HepG2 (cell line): ENCODE results near the gene FLAD1. TPM values are rescaled to one million over a fixed set of nuclear protein-coding genes. Genes with fewer than 3 reads are reported as not detected.

ENCODE experiments used
- ATAC-seq: fragments of 200-7000 bp; cut with Tn5 transposase; 3 replicates; pipeline ENCODE4 v1.9.1; 2020; ENCODE audit warnings: mild to moderate bottlenecking, moderate library complexity
- BruUV-seq: library from RNA; stranded (reverse); fragments of 400-500 nt; replicated peaks from 2 replicates; lab custom pipeline; 2021; lab: Mats Ljungman, UMichigan
- CTCF ChIA-PET: fragments of 300-600 bp; formaldehyde crosslinking; extraction: SDS; loops from one replicate; lab custom pipeline; 2021; ENCODE audit warnings: low total read pairs, inconsistent platforms, low intra/inter-chr PET ratio; lab: Yijun Ruan, JAX
- POLR2A ChIA-PET: fragments of 350-600 bp; sonication (Branson Sonifier 250); formaldehyde crosslinking; loops from one replicate; lab custom pipeline; 2020; ENCODE audit warnings: antibody characterized with exemption, inconsistent platforms; lab: Yijun Ruan, JAX
- DNase-seq: peaks from one replicate; pipeline ENCODE4 v3.0.0-alpha.2; 2015; ENCODE audit warnings: low spot score
- FAIRE-seq: peaks from 3 replicates; lab custom pipeline; 2011; peaks lifted over from hg19 to GRCh38; lab: Jason Lieb, UNC
- H2AFZ ChIP-seq: one replicate; pipeline ENCODE4 v1.6.1; 2011; ENCODE audit warnings: low read length, inconsistent platforms
- H3K27ac ChIP-seq: fragments of 300-600 bp; 3 replicates; pipeline ENCODE4 v1.8.0; 2011; ENCODE audit warnings: mixed run types, mild to moderate bottlenecking, mixed read lengths, low read length, inconsistent platforms; ENCODE audit not compliant: insufficient read depth; ENCODE audit errors: extremely low read length
- H3K27me3 ChIP-seq, 2 experiments: fragments of 200-600 bp in 1 of 2; 2 replicates in 1 of 2; 3 replicates in 1 of 2; pipeline versions ENCODE4 v1.6.0 to v1.8.0; 2011; ENCODE audit warnings: low read length in 2 of 2, mild to moderate bottlenecking in 2 of 2, moderate library complexity in 2 of 2, inconsistent platforms in 1 of 2; ENCODE audit not compliant: insufficient read depth in 2 of 2, control insufficient read depth in 1 of 2
- H3K36me3 ChIP-seq, 2 experiments: fragments of 200-600 bp in 1 of 2; replicated peaks in 1 of 2; 2 replicates in 1 of 2; 3 replicates in 1 of 2; pipeline versions ENCODE4 v1.5.1 to v1.8.0; 2011; ENCODE audit warnings: low read length in 2 of 2, inconsistent platforms in 1 of 2; ENCODE audit not compliant: insufficient read depth in 2 of 2, control insufficient read depth in 1 of 2
- H3K4me1 ChIP-seq: 2 replicates; pipeline ENCODE4 v1.5.1; 2012; ENCODE audit warnings: low read length, inconsistent platforms; ENCODE audit not compliant: insufficient read depth
- H3K4me2 ChIP-seq: 2 replicates; pipeline ENCODE4 v1.6.0; 2011; ENCODE audit warnings: low read depth, low read length, inconsistent platforms
- H3K4me3 ChIP-seq, 3 experiments: fragments of 200-600 bp in 1 of 3; sonication (generic), shearing (Covaris generic) in 1 of 3; replicated peaks in 1 of 3; 2 replicates each; pipeline ENCODE4 v1.5.1; 2011 to 2016; ENCODE audit warnings: low read length in 3 of 3, inconsistent platforms in 2 of 3, low read depth in 2 of 3, mild to moderate bottlenecking in 2 of 3, control low read depth in 1 of 3, mixed read lengths in 1 of 3; ENCODE audit not compliant: insufficient read depth in 1 of 3
- H3K79me2 ChIP-seq: one replicate; pipeline ENCODE4 v1.6.1; 2011; ENCODE audit warnings: low read length, inconsistent platforms; ENCODE audit not compliant: insufficient read depth
- H3K9ac ChIP-seq: 2 replicates; pipeline ENCODE4 v1.6.0; 2011; ENCODE audit warnings: mild to moderate bottlenecking, low read depth, low read length, inconsistent platforms; ENCODE audit not compliant: insufficient read depth
- H3K9me3 ChIP-seq: 2 replicates; pipeline ENCODE4 v1.5.1; 2012; ENCODE audit warnings: mild to moderate bottlenecking, low read length
- H4K20me1 ChIP-seq: 2 replicates; pipeline ENCODE4 v1.6.0; 2011; ENCODE audit warnings: inconsistent platforms, mild to moderate bottlenecking, low read length, moderate library complexity; ENCODE audit not compliant: insufficient read depth
- ADNP ChIP-seq: sonication (generic); formaldehyde crosslinking; IDR thresholded peaks from 2 replicates; pipeline ENCODE4 v1.4.0; 2020; ENCODE audit warnings: missing genetic modification reagents
- CENPT ChIP-seq: sonication (generic); formaldehyde crosslinking; IDR thresholded peaks from 2 replicates; pipeline ENCODE4 v1.8.0; 2022; ENCODE audit warnings: low read depth, mild to moderate bottlenecking, moderate library complexity, missing genetic modification reagents
- DR1 ChIP-seq: sonication (generic); formaldehyde crosslinking; IDR thresholded peaks from 2 replicates; pipeline ENCODE4 v1.8.0; 2021; ENCODE audit warnings: mild to moderate bottlenecking, missing genetic modification reagents, inconsistent platforms
- MBNL3 ChIP-seq: fragments of 250-450 bp; sonication (Bioruptor Pico); conservative IDR thresholded peaks from 2 replicates; pipeline ENCODE4 v1.8.0; 2022; ENCODE audit warnings: mild to moderate bottlenecking, inconsistent platforms
- NONO ChIP-seq, 2 experiments: fragments of 450-650 bp in 1 of 2; sonication (generic) in 1 of 2; formaldehyde crosslinking in 1 of 2; IDR thresholded peaks in 1 of 2; conservative IDR thresholded peaks in 1 of 2; 2 replicates each; pipeline versions ENCODE4 v1.6.1 to v1.8.0; 2017 to 2022; ENCODE audit warnings: mild to moderate bottlenecking in 1 of 2, missing genetic modification reagents in 1 of 2, moderate library complexity in 1 of 2
- PCBP1 ChIP-seq: fragments of 200-400 bp; formaldehyde crosslinking; IDR thresholded peaks from 2 replicates; pipeline ENCODE4 v1.6.1; 2017; ENCODE audit warnings: mild to moderate bottlenecking, low read depth, low read length, borderline replicate concordance
- PRMT3 ChIP-seq: sonication (generic); formaldehyde crosslinking; IDR thresholded peaks from 2 replicates; pipeline ENCODE4 v1.8.1; 2022; ENCODE audit warnings: low read depth, mild to moderate bottlenecking, moderate library complexity, missing genetic modification reagents, borderline replicate concordance
- SPEN ChIP-seq: sonication (generic); formaldehyde crosslinking; IDR thresholded peaks from 2 replicates; pipeline ENCODE4 v1.5.1; 2020; ENCODE audit warnings: low read depth, mild to moderate bottlenecking, missing genetic modification reagents
- TEAD2 ChIP-seq: sonication (generic); formaldehyde crosslinking; IDR thresholded peaks from 2 replicates; pipeline ENCODE4 v1.9.0; 2021; ENCODE audit warnings: missing genetic modification reagents
- TMF1 ChIP-seq: sonication (generic); formaldehyde crosslinking; IDR thresholded peaks from 2 replicates; pipeline ENCODE4 v1.8.1; 2022; ENCODE audit warnings: low read depth, missing genetic modification reagents
- TRAFD1 ChIP-seq: sonication (generic); formaldehyde crosslinking; IDR thresholded peaks from 2 replicates; pipeline ENCODE4 v1.5.1; 2020; ENCODE audit warnings: missing genetic modification reagents, mild to moderate bottlenecking, borderline replicate concordance
- WIZ ChIP-seq: sonication (generic); formaldehyde crosslinking; IDR thresholded peaks from 2 replicates; pipeline ENCODE4 v1.5.1; 2020; ENCODE audit warnings: mild to moderate bottlenecking, missing genetic modification reagents
- XRCC5 ChIP-seq: fragments of 200-400 bp; formaldehyde crosslinking; optimal IDR thresholded peaks from 2 replicates; pipeline ENCODE3; 2017; ENCODE audit warnings: mild to moderate bottlenecking, low read length
- ZHX1 ChIP-seq: sonication (generic); formaldehyde crosslinking; IDR thresholded peaks from 2 replicates; pipeline ENCODE4 v1.8.1; 2022; ENCODE audit warnings: low read depth, mild to moderate bottlenecking, missing genetic modification reagents
- WGBS: methylation state at CpG from one replicate; pipeline ENCODE4 v1.1.6; 2017; ENCODE audit warnings: low lambda C conversion rate; 5-methylcytosine and 5-hydroxymethylcytosine counted together
- in situ Hi-C: cut with HindIII; loops from 2 replicates; pipeline ENCODE4 v1.10.0; 2017; ENCODE audit warnings: low pct_unique_long_range_greater_than_20kb; ENCODE audit not compliant: extremely low pct_ligation_motif_present
- intact Hi-C: fragments of 100-400 bp; cut with micrococcal nuclease; formaldehyde crosslinking; loops from one replicate; pipeline ENCODE4 v1.10.0; 2022; ENCODE audit not compliant: unreplicated experiment
- polyA plus RNA-seq, 8 experiments: library from polyadenylated mRNA; depleted of rRNA in 3 of 8; stranded (reverse) in 7 of 8; unstranded in 1 of 8; fragments of >200 nt; fragmentation: Illumina TruSeq in 4 of 8; extraction: Trizol in 4 of 8; gene quantifications; 2 replicates each; pipeline versions ENCODE4 v1.2.1 to v1.2.3, GENCODE V29; 2011 to 2016; ENCODE audit warnings: low read depth in 4 of 8, missing spikeins in 1 of 8, mixed read lengths in 1 of 8; ENCODE audit not compliant: insufficient read depth in 1 of 8
- total RNA-seq, 5 experiments: library from RNA; depleted of rRNA; stranded (reverse); fragments of >200 nt; fragmentation: Illumina TruSeq; extraction: Trizol; gene quantifications; 2 replicates each; pipeline ENCODE4 v1.2.3, GENCODE V29; 2016; ENCODE audit warnings: low read depth in 1 of 5
- TF ChIP-seq, protein P1 (sequence below): sonication (generic); formaldehyde crosslinking; IDR thresholded peaks from 2 replicates; pipeline ENCODE4 v1.8.0; 2023; ENCODE audit warnings: mild to moderate bottlenecking, missing genetic modification reagents
- TF ChIP-seq, protein P2 (sequence below): sonication (generic); formaldehyde crosslinking; IDR thresholded peaks from 2 replicates; pipeline ENCODE4 v1.5.1; 2020; ENCODE audit warnings: missing genetic modification reagents, mild to moderate bottlenecking, borderline replicate concordance

FLAD1 gene
- total and polyA plus RNA-seq, 2 of the 13 experiments (the other 11 are each of a cell fraction or from before 2014, with no cell fraction given) = 25.9 to 32.8 TPM

DNA sequence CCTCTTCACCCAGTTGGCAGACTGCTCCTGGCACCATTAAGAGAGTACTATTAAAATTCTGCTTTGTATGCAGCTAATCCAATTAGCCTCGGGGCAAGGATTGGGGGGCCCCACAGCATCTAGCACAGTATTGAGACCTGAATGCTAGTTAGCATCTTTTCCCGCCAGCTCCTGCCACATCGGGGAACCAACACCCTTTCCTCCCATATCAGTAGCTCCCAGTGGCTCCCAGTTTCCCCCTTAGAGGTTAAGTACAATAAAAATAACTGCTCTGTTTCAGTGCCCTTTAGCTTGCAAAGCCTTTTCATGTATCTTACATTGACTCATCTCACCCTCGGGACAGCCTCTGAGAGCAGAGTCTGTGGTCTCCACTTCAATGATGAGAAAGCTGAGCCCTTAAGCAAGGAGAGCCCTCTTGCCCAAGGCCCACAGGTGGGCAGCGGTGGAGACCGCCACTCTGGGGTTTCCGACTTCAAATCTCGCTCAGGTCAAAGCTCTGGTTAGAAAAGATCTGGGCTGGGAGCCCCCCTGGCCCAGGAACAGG, 42.4 kb upstream of the FLAD1 start:
- 34% methylated on average over 6 of the region's 8 CpGs for WGBS
- DNase-seq (no peak), ATAC-seq (no peak), FAIRE-seq (no peak)
- BruUV-seq = no TSS peak
- Histone ChIP-seq H3K79me2 (no peaks in the 10 kb centered on the region), H2AFZ (no peak overlapping the region), H3K27ac (peak overlapping the region; percentile 50), H3K27me3 (no peaks in the 10 kb centered on the region), H3K36me3 (no peaks in the 10 kb centered on the region; a peak in 1 of 5 replicates), H3K9ac (0 out of 2 replicates have a peak overlapping the region, but pooled peaks have one; percentile 9), H3K4me2 (peak overlapping the region; percentile 54; the same call in 1 of the 2 replicates), H3K4me1 (peaks cover 93% of the 10 kb centered on the region), H3K4me3 (no peak overlapping the region), H4K20me1 (no peaks in the 10 kb centered on the region), H3K9me3 (no peaks in the 10 kb centered on the region)
- intact Hi-C loops = no loop called here
- no peak for TF ChIP-seq DR1
- TF ChIP-seq PCBP1 = no peak
- no peak for TF ChIP-seq NONO (IDR thresholded peaks at IDR 0.05)
- TF ChIP-seq NONO (CRISPR knock-in tag; conservative IDR thresholded peaks at IDR 0.05) = no peak
- TF ChIP-seq MBNL3 (CRISPR knock-in tag) = no peak
- no peak for TF ChIP-seq CENPT (CRISPR knock-in tag)
- TF ChIP-seq, protein P1, sequence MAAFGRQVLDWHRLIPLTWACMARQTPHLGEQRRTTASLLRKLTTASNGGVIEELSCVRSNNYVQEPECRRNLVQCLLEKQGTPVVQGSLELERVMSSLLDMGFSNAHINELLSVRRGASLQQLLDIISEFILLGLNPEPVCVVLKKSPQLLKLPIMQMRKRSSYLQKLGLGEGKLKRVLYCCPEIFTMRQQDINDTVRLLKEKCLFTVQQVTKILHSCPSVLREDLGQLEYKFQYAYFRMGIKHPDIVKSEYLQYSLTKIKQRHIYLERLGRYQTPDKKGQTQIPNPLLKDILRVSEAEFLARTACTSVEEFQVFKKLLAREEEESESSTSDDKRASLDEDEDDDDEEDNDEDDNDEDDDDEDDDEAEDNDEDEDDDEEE (CRISPR knock-in tag) = no peak
- TF ChIP-seq ADNP (CRISPR knock-in tag) = no peak
- TF ChIP-seq TMF1 (CRISPR knock-in tag) = no peak
- TF ChIP-seq, protein P2, sequence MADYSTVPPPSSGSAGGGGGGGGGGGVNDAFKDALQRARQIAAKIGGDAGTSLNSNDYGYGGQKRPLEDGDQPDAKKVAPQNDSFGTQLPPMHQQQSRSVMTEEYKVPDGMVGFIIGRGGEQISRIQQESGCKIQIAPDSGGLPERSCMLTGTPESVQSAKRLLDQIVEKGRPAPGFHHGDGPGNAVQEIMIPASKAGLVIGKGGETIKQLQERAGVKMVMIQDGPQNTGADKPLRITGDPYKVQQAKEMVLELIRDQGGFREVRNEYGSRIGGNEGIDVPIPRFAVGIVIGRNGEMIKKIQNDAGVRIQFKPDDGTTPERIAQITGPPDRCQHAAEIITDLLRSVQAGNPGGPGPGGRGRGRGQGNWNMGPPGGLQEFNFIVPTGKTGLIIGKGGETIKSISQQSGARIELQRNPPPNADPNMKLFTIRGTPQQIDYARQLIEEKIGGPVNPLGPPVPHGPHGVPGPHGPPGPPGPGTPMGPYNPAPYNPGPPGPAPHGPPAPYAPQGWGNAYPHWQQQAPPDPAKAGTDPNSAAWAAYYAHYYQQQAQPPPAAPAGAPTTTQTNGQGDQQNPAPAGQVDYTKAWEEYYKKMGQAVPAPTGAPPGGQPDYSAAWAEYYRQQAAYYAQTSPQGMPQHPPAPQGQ (CRISPR knock-in tag) = no peak
- no peak for TF ChIP-seq SPEN
- no peak for TF ChIP-seq TEAD2
- TF ChIP-seq PRMT3 (CRISPR knock-in tag) = no peak
- no peak for TF ChIP-seq XRCC5
- no peak for TF ChIP-seq TRAFD1 (CRISPR knock-in tag)
- no peak for TF ChIP-seq ZHX1 (CRISPR knock-in tag)
- TF ChIP-seq WIZ (CRISPR knock-in tag) = no peak
- ChIA-PET POLR2A (interaction anchor here (1.2 to 2.7 kb wide), 5 partner anchors 9 to 32 kb away, joined by 3 to 14 read pairs (median 3); partner anchors contain the start of genes CKS1B, PBXIP1, PYGO2 and SHC1), CTCF (no interaction called here)
- in situ Hi-C loops = no loop called here
